ENCODE results near the gene NPAS2. TPM values are rescaled to one million over a fixed set of nuclear protein-coding genes. Genes with fewer than 3 reads are reported as not detected.

NPAS2 gene
- total RNA-seq, 1 experiment from 2014 or later, result 142 TPM

- Mint-ChIP-seq H3K9me3 (ENCODE audit: low read depth, unreplicated experiment) (no peaks in the 10 kb centered on the region), H3K36me3 (ENCODE audit: insufficient read depth, unreplicated experiment) (peaks cover 40% of the 10 kb centered on the region), H3K27me3 (ENCODE audit: unreplicated experiment) (no peaks in the 10 kb centered on the region), H3K4me3 (ENCODE audit: low read depth, unreplicated experiment) (no peak overlapping the region), H3K4me1 (ENCODE audit: low read depth, unreplicated experiment) (peaks cover 10% of the 10 kb centered on the region), H3K27ac (ENCODE audit: unreplicated experiment) (no peak overlapping the region)
- DNase-seq, result no peak
- CTCF ChIA-PET, result interaction anchor here (0.6 to 2.4 kb wide), 8 partner anchors 115 to 512 kb away, joined by 3 to 23 read pairs (median 4); partner anchors contain the start of gene TBC1D8
- intact Hi-C loops (cut with micrococcal nuclease; ENCODE audit: unreplicated experiment), result loop anchor here (1.0 kb wide), 2 partner anchors 116 to 169 kb away; no protein-coding TSS in a partner anchor
- peak; percentile 52 for TF ChIP-seq CTCF (IDR thresholded peaks at IDR 0.05; ENCODE audit: unreplicated experiment)
- no TSS peak for BruUV-seq (replicated peaks)
These were observed 216.6 kb downstream of the NPAS2 start for GRCh38 chr2:101036562-101036961.

- Mint-ChIP-seq H3K4me3 (ENCODE audit: low read depth, unreplicated experiment) (no peak overlapping the region), H3K4me1 (ENCODE audit: low read depth, unreplicated experiment) (peaks cover 10% of the 10 kb centered on the region), H3K27me3 (ENCODE audit: unreplicated experiment) (no peaks in the 10 kb centered on the region), H3K9me3 (ENCODE audit: low read depth, unreplicated experiment) (no peaks in the 10 kb centered on the region), H3K27ac (ENCODE audit: unreplicated experiment) (no peak overlapping the region), H3K36me3 (ENCODE audit: insufficient read depth, unreplicated experiment) (peaks cover 40% of the 10 kb centered on the region)
- CTCF ChIA-PET, result interaction anchor here (0.6 to 2.4 kb wide), 7 partner anchors 114 to 214 kb away, joined by 3 to 23 read pairs (median 5); partner anchors contain the start of gene TBC1D8
- TF ChIP-seq CTCF (IDR thresholded peaks at IDR 0.05; ENCODE audit: unreplicated experiment), result no peak
- BruUV-seq (replicated peaks), result no TSS peak
- intact Hi-C loops (cut with micrococcal nuclease; ENCODE audit: unreplicated experiment), result no loop called here
- DNase-seq, result no peak
These were observed 217.3 kb downstream of the NPAS2 start for GRCh38 chr2:101037161-101037755.

GRCh38 chr2:101038455-101039255 is 218.7 kb downstream of the NPAS2 start:
- no TSS peak for BruUV-seq (replicated peaks)
- Mint-ChIP-seq H3K36me3 (ENCODE audit: insufficient read depth, unreplicated experiment) (peaks cover 29% of the 10 kb centered on the region), H3K9me3 (ENCODE audit: low read depth, unreplicated experiment) (no peaks in the 10 kb centered on the region), H3K4me3 (ENCODE audit: low read depth, unreplicated experiment) (no peak overlapping the region), H3K4me1 (ENCODE audit: low read depth, unreplicated experiment) (peaks cover 10% of the 10 kb centered on the region), H3K27ac (ENCODE audit: unreplicated experiment) (peak overlapping the region; percentile 48), H3K27me3 (ENCODE audit: unreplicated experiment) (no peaks in the 10 kb centered on the region)
- peak; percentile 42 for DNase-seq
- CTCF ChIA-PET, result interaction anchor here (1.9 kb wide), 1 partner anchor 113 kb away, joined by 10 read pairs; the partner anchor contains the start of gene TBC1D8
- intact Hi-C loops (cut with micrococcal nuclease; ENCODE audit: unreplicated experiment), result no loop called here
- TF ChIP-seq CTCF (IDR thresholded peaks at IDR 0.05; ENCODE audit: unreplicated experiment), result peak; percentile 71

GRCh38 chr2:101040072-101040471 is 220.1 kb downstream of the NPAS2 start:
- CTCF ChIA-PET, result no interaction called here

More at GRCh38 chr2:101040072-101040471, 220.1 kb downstream of the NPAS2 start:
- no peak for TF ChIP-seq CTCF (IDR thresholded peaks at IDR 0.05; ENCODE audit: unreplicated experiment)
- DNase-seq, result no peak
- Mint-ChIP-seq H3K36me3 (ENCODE audit: insufficient read depth, unreplicated experiment) (peaks cover 25% of the 10 kb centered on the region), H3K9me3 (ENCODE audit: low read depth, unreplicated experiment) (no peaks in the 10 kb centered on the region), H3K4me1 (ENCODE audit: low read depth, unreplicated experiment) (peaks cover 10% of the 10 kb centered on the region), H3K27me3 (ENCODE audit: unreplicated experiment) (no peaks in the 10 kb centered on the region), H3K27ac (ENCODE audit: unreplicated experiment) (no peak overlapping the region), H3K4me3 (ENCODE audit: low read depth, unreplicated experiment) (no peak overlapping the region)
- BruUV-seq (replicated peaks), result no TSS peak
- intact Hi-C loops (cut with micrococcal nuclease; ENCODE audit: unreplicated experiment), result no loop called here
